NCI-H2081 treated with DMSO at 0.1 percent for 48 hours (cell line): ENCODE results near the gene CRLF1.

Experiments used
- DNase-seq: peaks from one replicate; lab custom pipeline; 2025; lab: John Stamatoyannopoulos, UW

CRLF1 gene

DNA sequence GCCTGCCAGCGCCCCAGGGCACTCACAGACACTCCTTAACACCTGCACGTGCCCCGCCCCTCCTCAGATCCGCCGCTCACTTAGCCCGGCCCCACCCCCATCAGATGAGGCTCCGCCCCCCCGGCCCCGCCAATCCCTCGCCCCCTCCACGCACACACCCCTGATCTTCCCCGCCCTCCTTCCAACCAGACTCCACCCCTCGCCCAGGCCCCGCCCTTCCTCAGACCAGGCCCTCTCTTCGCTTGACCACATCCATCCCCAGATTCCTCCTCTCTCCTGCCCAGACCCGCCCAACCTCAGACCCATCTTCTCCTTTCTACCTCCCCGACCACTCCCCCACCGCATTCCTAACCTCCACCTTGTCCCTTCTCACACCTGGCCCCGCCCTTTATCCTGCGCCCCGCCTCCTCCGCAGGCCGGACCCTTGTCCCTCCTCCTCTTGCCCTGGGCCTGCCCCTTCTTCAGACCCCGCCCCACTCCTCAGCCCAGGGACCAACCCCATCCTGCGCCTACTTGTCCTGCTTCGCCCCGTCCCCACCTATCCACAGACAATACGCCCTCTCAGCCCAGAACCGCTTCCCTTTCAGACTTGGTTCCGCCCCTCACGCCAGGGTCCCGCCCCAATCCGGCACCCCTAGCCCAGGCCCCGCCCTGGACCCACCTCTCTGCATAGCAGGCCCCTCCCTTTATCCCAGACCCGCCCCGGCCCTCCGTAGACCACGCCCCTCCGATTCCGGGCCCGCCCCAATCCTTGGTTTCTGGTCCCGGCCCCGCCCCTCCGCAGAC, 29.8 kb upstream of the CRLF1 start:
- peak; percentile 57 for DNase-seq

DNA sequence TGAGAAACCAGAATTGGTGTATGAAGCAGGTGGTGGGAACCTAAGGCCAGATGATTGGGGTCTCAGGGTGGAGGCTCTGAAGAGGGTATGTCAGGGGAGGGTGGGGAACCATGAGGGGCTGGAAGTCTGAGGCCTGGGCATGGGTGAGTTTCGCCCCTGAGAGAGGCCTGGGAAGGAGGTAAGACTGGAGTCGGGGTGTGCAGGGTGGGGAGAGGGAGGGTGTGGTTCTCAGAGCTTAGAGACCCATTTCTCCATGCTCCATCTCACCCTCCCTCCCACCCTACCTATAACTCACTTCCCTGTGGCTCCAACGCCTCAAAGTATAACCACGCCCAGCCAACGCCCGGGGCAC, 29.2 kb upstream of the CRLF1 start:
- DNase-seq, result no peak

DNA sequence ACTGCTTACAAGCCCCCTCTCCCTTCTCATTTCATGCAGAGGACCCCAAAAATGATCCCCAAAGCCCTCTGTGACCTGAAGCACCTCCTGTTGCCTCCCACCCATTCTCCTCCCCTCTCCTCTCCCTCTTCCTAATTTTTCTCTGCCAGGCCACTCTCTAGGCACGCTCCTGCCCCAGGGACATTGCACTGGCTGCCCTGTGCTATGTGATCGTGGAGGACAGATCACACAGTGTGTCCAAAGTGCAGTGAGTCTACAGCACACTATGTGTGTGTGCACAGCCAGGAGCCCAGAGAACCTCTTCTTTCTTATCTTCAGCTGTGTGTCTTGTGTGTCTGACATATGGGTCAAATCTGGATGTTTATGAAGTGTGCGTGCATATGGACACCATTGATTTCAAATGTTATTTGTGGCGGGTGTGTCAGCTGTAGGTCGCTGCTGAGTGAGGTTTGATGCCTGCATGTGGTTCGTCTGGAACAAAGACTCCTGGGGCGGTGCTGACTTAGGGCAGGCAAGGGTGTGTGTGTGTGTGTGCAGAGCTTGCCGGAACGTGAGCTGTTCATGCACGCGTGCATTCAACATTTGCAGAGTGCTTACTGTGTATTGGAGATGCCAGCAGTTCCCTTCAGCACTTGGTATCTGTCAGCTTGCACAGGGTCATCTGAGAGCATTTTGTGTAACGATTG, 28.2 kb upstream of the CRLF1 start:
- DNase-seq, result no peak

DNA sequence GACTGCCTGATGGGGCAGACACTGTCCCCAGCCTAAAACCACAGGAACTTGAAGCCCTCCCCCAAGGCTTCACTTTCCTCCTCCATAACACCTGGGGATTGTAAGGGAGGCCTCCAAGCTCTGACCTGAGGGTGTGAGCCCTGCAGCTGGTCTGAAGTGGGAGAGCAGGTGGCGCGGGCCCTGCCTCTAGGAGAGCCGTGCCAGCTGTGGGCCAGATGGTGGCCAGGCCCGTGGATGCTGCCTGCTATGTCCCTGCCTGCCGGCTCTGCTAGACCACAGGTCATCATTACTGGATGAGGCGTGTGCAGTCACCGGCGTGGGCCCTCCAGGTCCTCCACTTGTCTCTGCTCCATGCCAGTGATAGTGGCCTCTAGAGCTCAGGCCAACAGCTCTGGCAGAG, 26.7 kb upstream of the CRLF1 start:
- no peak for DNase-seq

DNA sequence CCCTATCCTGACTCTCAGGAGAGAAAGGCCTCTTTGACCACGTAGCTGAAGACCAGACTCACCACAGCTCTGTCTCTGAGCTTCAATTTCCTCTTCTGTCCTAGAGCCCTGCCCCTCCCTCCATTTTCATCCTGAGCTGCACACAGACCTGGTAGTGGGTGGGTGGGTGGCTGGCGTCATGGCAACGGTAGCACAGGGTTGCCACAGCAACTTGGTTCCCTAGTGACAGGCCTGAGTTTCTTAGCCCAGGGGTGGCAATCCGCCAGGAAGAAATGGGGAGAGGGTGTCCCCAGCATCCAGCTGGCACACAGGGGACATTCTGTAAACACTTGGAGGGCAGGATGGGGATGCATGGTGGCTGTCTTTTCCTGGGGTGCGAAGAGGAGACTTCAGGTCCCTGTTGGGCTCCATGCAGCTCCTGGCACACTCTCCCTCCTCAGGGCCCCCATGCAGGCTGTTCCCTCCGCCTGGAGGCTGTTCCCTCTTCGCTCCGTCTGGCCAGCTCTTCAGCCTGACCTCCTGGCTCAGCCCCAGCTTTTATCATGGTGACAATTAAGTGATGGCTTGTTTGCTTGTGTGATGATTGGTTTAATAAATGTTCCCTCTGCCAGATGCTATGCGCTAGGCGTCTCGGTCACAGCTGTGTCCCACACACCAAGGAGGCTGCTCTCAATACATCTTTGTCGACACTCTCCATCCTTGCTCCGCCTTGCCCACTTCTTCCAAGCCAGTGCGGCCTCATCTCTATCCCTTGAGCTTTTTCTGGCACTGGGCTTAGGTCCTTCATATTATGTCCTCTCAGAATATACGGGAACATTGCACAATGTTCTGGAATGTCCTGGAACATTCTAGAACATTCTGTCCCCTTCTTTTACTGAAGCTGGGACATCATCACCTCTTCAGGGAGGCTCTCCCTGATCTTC, 22.8 kb upstream of the CRLF1 start:
- no peak for DNase-seq

DNA sequence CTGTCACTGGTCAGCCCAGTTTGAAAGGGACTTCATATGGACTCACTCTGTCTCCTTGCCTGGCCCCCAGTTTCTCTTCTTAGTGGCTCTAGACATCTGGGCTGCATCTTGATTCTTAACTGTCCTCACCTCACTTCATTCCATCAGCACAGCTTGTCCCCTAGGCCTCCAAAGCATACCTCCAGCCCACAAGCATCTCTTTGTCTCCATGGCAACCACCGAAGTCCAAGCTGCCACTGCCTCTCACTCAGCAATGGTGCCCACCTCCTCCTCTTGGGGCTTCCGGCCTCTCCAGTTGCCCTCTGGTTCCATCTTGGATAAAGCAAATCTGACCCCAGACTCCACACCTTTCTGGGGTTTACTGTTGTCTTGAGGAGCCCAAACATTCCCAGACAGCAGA, 20.3 kb upstream of the CRLF1 start:
- no peak for DNase-seq

DNA sequence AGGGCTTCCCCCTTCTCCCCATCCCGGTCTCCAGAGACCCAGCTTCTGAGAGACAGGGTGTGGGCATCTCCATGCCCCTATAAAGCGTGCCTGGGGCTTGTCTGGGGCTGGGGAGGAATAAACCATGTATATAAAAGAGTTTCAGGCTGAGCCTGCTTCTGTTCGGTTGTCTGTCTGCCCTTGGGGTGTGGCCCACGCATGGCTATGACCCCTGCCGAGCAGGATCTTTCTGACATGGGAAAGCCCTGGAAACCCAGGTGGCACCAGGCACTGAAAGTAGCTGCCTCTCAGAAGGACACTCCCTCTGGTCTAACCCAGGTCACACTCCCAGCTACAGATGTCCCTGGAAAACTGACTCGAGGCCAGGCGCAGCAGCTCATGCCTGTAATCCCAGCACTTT, 14.3 kb upstream of the CRLF1 start:
- no peak for DNase-seq

DNA sequence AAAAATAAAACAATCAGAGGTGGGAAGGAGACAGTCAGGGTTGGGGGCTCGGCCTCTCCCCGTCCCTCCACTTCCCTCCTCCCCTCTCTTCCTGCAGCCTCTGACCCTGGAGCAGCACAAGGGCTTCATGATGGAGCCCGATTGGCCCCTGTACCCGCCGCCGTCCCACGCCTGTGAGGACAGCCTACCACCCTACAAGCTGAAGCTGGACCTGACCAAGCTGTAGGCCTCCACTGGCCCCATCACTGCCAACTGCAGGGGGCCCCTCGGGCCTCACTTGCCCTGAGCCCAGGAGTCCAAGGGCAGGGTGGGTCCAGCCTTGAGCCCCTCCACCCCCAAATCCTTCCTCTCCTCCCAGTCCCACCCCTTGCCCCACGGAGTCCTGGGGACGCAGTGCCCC, 13.7 kb upstream of the CRLF1 start:
- DNase-seq, result no peak

DNA sequence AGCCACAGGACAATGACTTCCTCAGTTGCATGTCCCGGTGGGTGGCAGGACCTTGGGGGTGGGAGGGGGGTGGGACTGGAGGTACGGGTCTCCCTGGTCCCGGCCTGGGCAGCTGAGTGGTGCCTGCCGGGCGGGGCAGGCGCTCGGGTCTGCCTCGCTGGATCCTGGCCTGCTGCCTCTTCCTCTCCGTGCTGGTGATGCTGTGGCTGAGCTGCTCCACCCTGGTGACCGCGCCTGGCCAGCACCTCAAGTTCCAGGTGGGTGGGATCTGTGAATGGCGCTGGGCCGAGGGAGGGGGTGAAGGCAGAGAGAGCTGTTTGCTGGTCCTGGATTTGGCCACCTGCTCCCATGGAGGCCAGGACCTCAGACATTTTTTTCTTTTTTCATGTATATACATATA, 11.6 kb upstream of the CRLF1 start:
- DNase-seq, result no peak

DNA sequence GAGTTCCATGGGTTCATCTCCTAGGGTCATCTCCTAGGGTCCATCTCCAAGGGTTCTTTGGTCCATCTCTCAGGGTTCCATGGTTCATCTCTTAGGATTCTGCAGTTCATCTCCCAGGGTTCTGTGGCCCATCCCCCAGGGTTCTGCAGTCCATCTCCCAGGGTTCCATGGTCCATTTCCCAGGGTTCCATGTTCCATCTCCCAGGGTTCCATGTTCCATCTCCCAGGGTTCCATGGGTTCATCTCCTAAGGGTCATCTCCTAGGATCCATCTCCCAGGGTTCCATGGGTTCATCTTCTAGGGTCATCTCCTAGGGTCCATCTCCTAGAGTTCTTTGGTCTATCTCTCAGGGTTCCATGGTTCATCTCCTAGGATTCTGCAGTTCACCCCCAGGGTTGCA, 11.0 kb upstream of the CRLF1 start:
- DNase-seq, result no peak

DNA sequence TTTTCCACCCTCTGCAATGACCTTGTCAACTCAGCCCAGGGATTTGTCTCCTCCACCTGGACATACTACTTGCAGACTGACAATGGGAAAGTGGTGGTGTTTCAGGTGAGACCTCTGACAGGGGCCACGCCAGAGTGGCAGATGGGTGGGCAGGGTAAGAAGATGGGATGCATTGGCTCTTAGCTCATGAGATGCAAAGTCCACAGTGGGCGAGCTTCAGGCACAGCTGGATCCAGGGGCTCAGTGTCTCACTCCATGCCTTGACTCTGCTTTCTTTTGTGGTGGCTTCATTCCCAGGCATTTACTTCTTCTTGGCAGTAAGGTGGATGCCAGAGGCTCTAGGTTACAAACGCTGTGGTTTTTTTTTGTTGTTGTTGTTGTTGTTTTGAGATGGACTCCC, 9.4 kb upstream of the CRLF1 start:
- DNase-seq, result no peak

DNA sequence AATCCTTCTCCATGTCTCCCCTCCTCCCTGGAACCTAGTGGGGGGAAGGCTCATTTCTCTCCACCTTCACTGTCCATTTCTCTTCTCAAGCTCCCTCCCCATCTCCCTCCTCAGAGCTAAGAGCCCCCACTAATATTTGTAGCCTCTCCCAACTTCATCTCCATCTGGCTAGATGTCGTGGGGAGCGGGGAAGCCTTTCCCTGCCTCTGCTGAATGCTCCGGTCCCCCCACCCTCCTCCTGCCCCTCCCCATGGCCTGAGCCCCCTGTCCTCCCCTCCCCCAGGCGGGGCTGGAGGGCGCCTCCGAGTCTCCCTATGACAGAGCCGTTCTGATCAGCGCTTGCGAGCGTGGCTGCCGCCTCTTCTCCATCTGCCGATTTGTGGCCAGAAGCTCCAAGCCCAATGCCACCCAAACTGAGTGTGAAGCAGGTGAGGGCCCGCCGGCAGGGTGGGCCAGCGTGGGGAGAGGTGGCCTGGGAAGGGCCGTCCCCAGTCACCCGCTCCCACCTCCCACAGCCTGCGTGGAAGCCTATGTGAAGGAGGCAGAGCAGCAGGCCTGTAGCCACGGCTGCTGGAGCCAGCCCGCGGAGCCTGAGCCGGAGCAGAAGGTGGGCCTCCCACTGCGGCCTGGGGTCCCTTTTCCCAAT, 7.1 kb upstream of the CRLF1 start:
- no peak for DNase-seq

DNA sequence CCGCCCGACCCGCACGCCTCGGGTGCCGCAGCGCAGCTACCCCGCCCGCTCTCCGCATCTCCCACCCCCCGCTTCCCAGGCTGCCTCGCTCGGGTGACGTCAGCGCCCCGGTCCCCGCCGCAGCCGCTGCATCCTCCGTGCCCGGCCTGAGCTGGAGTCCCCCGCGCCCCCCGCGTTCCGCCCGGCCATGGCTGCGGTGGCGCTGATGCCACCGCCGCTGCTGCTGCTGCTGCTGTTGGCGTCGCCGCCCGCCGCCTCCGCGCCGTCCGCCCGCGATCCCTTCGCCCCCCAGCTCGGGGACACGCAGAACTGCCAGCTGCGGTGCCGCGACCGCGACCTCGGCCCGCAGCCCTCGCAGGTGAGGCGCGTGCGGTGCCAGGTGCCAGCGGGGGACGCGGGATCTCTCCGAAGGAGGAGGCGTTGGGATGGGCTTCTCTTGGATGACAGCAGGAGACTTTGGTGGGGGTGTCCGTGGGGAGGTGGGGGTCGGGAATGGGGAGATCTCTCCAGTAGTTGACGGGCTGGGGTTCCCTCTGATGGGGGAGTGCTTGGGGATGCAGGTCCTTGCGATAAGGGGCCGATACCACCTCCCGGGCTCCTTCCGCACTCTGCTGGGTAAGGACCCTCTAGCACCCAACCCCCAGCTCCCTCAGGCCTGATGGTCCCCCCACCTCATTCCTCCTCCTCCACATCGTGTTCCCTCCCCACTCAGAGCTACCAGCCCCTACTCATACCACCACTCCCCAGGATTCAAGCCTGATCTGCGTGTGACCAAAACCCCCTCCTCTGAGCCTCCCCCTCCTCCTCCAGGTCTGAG, 6.4 kb upstream of the CRLF1 start, which contains the start of gene TMEM59L:
TMEM59L (plus strand) TSS at position 99 of the 817 bp plus-strand sequence; CDS start at position 188, 89 bp downstream.
- DNase-seq, result no peak

DNA sequence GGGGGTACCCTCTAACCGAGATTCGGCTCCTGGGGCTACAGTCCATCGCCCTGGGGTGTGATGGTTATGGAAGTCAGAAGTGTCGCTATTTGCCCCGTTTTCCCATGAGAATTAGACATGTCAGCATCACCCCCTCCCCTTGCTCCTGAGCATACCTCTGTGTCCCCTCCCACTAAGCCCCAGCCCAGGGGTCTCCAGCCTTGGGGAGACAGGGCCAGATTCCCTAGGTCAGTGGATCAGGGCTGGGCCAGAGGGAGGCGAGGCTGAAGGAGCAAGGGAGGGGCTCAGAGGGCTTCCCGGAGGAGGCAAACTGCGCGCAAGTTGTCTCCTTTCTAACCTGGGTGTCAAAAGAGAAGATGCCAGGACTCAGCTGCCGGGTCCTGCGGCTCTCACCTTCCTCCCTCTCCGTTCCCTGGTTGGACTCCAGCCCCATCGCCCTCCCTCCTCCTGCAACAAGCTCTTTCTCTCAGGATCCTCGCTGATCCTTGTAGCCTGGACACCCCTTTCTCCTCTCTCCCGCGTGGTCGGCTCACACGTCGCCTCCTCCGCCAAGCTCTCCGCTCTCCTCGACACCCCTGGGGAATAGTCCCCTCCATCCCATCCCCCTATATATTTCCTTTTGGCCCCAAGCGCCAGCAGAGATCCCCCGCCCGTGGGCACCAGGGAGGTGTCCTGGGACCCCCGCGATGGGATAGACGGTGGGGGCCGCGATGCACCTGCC, 5.6 kb upstream of the CRLF1 start:
- DNase-seq, result no peak

DNA sequence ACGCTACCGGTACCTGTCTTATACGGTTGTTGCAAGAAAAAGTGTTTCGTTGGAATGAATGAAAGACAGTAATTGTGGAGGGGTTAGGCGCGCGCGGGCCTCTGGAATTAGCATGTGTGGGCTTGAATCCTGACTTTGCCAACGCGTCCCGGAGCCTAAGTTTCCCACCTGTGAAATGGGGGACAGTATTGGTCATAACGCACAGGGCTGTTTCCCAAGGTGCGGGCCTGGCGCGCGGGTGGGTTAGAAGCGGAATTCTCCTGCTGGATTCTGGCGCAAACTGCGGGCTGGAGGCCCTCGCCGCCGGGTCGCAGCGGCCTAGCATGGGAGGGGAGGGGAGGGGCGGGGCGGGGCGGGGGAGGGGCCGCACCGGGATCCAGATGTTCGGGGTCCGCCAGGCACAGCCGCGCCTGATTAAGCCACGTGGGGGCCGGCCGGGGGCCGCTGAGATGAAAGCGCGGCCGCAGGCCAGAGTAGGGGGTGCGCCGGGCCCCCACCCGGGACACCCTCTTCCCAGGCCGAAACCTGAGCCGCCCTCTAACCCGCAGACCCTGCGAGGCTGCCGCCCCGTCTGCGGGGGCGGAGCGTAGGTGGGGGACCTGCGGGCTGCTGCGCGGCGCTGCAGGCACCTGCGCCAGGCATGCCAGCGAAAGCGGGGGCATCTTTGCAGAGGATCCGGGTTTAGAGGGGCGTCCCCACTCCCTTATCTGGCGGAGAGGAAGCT, 4.9 kb upstream of the CRLF1 start:
- DNase-seq, result no peak

DNA sequence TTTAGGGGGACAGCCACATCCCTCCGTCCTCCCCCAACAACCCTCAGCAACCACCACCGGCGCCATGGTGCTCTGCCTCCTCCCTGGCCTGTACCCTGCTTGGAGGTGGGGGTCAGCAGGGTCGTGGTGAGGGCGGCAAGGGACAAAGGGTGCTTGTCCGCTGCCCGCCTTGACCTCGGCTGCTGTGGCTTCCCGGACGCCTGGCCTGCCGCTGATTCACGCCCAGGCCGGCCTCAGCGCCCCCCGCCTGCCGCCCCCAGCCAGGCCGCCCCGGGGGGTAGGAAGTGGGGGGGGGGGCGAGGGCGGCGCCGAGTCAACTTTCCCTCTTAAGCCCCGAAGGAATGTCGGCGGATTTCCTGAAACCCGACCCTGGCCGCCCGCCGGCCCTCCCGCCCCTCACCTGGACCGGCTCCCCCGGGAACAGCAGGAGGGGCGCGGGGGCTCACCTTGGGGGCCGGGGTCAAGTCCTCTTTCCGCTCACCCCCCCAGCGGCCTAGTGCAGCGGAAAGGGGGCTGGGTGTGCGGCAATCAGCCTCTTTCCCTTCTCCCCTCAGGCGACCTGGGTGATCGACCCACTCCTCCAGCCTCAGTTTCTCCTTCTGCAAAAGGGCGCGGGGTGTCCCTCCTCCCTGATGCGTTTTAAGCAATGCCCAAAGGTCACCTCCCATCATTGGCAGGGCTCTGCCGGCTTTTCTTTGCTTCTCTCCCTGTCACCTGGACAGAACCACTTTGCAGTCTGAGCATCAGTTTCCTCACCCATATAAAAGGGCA, 4.1 kb upstream of the CRLF1 start:
- no peak for DNase-seq

DNA sequence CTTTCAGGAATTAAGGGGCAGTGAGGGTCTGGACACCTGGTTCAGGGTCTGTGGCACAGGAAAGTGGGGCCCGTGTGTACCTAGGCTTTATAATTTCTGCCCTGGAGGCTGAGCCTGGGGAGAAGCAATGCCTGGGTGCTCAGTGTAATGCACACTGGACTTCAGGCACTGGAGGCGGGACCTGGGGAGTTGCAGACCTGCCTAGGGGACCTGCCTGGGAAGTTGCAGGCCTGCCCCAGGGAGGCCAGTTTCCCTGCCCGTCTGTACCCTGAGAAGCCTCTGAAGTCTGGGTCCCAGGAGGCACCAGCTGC, 3.6 kb upstream of the CRLF1 start:
- no peak for DNase-seq

DNA sequence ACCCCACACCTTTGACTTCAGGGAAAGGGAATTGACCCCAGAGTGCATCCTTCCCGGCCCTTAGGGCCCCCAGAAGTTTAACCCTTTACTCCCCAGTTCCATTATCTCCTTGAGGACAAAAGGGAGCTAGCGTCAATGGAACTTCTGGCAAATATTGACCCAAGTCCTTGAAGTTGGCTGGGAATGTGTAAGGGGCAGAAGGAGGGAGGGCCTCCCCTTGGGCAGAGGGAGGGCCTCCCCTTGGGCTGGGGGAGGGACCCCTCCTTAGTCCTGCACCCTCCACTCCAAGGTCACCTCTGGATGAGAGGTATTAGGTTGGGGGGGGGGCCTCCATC, 3.1 kb upstream of the CRLF1 start:
- DNase-seq, result no peak
